ENCODE measurements around the gene CCDC197.

- TF ChIP-seq POLR2A (IDR thresholded peaks at IDR 0.05; ENCODE audit: low read depth, low read length) (peak; percentile 69), MXI1 (IDR thresholded peaks at IDR 0.05; ENCODE audit: borderline replicate concordance, low read depth, low read length) (no peak), CTCF (conservative IDR thresholded peaks at IDR 0.05; ENCODE audit: low read depth, low read length) (no peak), MAFK (IDR thresholded peaks at IDR 0.05; ENCODE audit: low read depth, low read length) (no peak), RFX5 (IDR thresholded peaks at IDR 0.05; ENCODE audit: low read depth, low read length) (no peak), RAD21 (IDR thresholded peaks at IDR 0.05; ENCODE audit: low read length) (no peak), USF2 (IDR thresholded peaks at IDR 0.05; ENCODE audit: low read depth, low read length) (peak; percentile 73), CEBPB (IDR thresholded peaks at IDR 0.05; ENCODE audit: low read depth, low read length) (no peak), ELK1 (IDR thresholded peaks at IDR 0.05; ENCODE audit: borderline replicate concordance, low read depth, low read length) (no peak)
Measured at GRCh38 chr14:93959239-93960107, 37.6 kb upstream of the CCDC197 start.

Measured in IMR-90 (cell line).